ENCODE results near the gene SMARCB1.

DNA sequence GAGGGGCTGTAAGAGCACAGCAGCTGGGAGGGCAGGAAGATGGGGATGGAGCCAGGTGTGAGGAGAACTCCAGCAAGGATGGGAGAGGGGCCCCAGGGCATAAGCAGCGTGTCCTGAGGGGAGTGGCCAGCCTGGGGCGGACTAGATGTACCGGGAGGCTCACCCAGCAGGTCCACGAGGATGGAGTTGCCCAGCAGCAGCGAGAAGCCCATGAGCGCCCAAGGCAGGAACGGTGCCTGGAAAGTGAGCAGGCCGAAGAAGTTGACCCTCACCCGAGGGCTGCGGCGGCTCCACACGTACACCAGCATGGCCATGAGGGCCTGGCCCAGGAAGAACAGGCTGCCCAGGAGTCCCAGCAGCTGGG is 50.7 kb downstream of the SMARCB1 start:
- TF ChIP-seq CTCF (conservative IDR thresholded peaks at IDR 0.05; ENCODE audit: low read depth in 2 of 2), result no peak
- no peak for TF ChIP-seq EZH2 (IDR thresholded peaks at IDR 0.05; ENCODE audit: low read depth, unreplicated experiment)
- TF ChIP-seq POLR2AphosphoS5 (IDR thresholded peaks at IDR 0.05; ENCODE audit: low read depth), result no peak
- TF ChIP-seq, protein P1, sequence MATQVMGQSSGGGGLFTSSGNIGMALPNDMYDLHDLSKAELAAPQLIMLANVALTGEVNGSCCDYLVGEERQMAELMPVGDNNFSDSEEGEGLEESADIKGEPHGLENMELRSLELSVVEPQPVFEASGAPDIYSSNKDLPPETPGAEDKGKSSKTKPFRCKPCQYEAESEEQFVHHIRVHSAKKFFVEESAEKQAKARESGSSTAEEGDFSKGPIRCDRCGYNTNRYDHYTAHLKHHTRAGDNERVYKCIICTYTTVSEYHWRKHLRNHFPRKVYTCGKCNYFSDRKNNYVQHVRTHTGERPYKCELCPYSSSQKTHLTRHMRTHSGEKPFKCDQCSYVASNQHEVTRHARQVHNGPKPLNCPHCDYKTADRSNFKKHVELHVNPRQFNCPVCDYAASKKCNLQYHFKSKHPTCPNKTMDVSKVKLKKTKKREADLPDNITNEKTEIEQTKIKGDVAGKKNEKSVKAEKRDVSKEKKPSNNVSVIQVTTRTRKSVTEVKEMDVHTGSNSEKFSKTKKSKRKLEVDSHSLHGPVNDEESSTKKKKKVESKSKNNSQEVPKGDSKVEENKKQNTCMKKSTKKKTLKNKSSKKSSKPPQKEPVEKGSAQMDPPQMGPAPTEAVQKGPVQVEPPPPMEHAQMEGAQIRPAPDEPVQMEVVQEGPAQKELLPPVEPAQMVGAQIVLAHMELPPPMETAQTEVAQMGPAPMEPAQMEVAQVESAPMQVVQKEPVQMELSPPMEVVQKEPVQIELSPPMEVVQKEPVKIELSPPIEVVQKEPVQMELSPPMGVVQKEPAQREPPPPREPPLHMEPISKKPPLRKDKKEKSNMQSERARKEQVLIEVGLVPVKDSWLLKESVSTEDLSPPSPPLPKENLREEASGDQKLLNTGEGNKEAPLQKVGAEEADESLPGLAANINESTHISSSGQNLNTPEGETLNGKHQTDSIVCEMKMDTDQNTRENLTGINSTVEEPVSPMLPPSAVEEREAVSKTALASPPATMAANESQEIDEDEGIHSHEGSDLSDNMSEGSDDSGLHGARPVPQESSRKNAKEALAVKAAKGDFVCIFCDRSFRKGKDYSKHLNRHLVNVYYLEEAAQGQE (IDR thresholded peaks at IDR 0.05; ENCODE audit: unreplicated experiment), result no peak
- TF ChIP-seq EZH2phosphoT487 (IDR thresholded peaks at IDR 0.05; ENCODE audit: unreplicated experiment), result no peak
- TF ChIP-seq, protein P2, sequence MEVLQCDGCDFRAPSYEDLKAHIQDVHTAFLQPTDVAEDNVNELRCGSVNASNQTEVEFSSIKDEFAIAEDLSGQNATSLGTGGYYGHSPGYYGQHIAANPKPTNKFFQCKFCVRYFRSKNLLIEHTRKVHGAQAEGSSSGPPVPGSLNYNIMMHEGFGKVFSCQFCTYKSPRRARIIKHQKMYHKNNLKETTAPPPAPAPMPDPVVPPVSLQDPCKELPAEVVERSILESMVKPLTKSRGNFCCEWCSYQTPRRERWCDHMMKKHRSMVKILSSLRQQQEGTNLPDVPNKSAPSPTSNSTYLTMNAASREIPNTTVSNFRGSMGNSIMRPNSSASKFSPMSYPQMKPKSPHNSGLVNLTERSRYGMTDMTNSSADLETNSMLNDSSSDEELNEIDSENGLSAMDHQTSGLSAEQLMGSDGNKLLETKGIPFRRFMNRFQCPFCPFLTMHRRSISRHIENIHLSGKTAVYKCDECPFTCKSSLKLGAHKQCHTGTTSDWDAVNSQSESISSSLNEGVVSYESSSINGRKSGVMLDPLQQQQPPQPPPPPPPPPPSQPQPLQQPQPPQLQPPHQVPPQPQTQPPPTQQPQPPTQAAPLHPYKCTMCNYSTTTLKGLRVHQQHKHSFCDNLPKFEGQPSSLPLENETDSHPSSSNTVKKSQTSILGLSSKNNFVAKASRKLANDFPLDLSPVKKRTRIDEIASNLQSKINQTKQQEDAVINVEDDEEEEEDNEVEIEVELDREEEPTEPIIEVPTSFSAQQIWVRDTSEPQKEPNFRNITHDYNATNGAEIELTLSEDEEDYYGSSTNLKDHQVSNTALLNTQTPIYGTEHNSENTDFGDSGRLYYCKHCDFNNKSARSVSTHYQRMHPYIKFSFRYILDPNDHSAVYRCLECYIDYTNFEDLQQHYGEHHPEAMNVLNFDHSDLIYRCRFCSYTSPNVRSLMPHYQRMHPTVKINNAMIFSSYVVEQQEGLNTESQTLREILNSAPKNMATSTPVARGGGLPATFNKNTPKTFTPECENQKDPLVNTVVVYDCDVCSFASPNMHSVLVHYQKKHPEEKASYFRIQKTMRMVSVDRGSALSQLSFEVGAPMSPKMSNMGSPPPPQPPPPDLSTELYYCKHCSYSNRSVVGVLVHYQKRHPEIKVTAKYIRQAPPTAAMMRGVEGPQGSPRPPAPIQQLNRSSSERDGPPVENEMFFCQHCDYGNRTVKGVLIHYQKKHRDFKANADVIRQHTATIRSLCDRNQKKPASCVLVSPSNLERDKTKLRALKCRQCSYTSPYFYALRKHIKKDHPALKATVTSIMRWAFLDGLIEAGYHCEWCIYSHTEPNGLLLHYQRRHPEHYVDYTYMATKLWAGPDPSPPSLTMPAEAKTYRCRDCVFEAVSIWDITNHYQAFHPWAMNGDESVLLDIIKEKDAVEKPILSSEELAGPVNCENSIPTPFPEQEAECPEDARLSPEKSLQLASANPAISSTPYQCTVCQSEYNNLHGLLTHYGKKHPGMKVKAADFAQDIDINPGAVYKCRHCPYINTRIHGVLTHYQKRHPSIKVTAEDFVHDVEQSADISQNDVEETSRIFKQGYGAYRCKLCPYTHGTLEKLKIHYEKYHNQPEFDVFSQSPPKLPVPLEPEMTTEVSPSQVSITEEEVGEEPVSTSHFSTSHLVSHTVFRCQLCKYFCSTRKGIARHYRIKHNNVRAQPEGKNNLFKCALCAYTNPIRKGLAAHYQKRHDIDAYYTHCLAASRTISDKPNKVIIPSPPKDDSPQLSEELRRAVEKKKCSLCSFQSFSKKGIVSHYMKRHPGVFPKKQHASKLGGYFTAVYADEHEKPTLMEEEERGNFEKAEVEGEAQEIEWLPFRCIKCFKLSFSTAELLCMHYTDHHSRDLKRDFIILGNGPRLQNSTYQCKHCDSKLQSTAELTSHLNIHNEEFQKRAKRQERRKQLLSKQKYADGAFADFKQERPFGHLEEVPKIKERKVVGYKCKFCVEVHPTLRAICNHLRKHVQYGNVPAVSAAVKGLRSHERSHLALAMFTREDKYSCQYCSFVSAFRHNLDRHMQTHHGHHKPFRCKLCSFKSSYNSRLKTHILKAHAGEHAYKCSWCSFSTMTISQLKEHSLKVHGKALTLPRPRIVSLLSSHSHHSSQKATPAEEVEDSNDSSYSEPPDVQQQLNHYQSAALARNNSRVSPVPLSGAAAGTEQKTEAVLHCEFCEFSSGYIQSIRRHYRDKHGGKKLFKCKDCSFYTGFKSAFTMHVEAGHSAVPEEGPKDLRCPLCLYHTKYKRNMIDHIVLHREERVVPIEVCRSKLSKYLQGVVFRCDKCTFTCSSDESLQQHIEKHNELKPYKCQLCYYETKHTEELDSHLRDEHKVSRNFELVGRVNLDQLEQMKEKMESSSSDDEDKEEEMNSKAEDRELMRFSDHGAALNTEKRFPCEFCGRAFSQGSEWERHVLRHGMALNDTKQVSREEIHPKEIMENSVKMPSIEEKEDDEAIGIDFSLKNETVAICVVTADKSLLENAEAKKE (CRISPR knock-in tag; IDR thresholded peaks at IDR 0.05), result no peak
- TF ChIP-seq JUNB (IDR thresholded peaks at IDR 0.05; ENCODE audit: unreplicated experiment), result no peak
- TF ChIP-seq ZNF114 (CRISPR knock-in tag; IDR thresholded peaks at IDR 0.05), result no peak
- no peak for TF ChIP-seq STAT1 (IDR thresholded peaks at IDR 0.05; ENCODE audit: unreplicated experiment)
- no peak for TF ChIP-seq NANOG (IDR thresholded peaks at IDR 0.05; ENCODE audit: borderline replicate concordance)

All from GM23338 (cell line).